ENCODE data around the gene FN1. TPM values are rescaled to one million over a fixed set of nuclear protein-coding genes. Genes with fewer than 3 reads are reported as not detected.
A peak's percentile ranks its signal among the peaks of the same experiment; 100 is the strongest.

Gene FN1
- total RNA-seq, 5 donors from 2014 or later (not counting 1 experiment from before 2014, with no cell fraction given): 5.7 to 7.1 (median 6.7) TPM; not detected in 2

DNA sequence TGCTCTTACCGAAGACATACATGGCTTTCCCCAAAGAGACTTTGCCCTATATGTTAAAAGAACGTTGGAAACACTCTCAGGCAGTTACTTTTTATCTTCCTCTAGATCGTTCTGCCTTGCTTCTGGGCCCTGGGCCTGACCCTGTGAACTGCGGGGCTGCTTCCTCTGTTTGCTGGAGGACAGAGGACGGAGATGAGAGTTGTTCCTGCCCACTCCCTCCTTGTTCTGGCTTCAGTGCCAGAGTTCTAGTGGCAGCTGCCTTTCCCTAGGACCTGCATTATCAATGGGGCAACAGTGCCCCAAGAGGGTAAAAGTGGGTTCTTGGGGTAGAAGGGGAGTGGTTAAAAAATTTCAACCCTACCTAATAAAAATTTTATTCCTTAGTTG is 6.5 kb upstream of the FN1 start:
- Mint-ChIP-seq H3K36me3 (no peaks in the 10 kb centered on the region), H3K27ac (no peak overlapping the region), H3K4me1 (no peaks in the 10 kb centered on the region), H3K27me3 (peaks cover 29 to 40% of the 10 kb centered on the region in 2 donors), H3K9me3 (no peaks in the 10 kb centered on the region), H3K4me3 (no peak overlapping the region)
- peaks cover 4 to 13% of the 10 kb centered on the region in 2 experiments for H3K27me3 ChIP-seq (replicated peaks in 1 of 2; ENCODE audit: control insufficient read depth in 2 of 2, extremely low read depth in 1 of 2, insufficient read depth in 2 of 2, low read length in 1 of 2)
- 25% methylated on average over 4 of the region's 5 CpGs for WGBS (ENCODE audit: insufficient coverage)
- no peaks in the 10 kb centered on the region for H3K4me1 ChIP-seq (ENCODE audit: control insufficient read depth in 1 of 2, extremely low read depth in 1 of 2, insufficient read depth in 2 of 2, low read length in 2 of 2)
- no peak overlapping the region for H3K27ac ChIP-seq (ENCODE audit: low read length)
- no peaks in the 10 kb centered on the region for H3K36me3 ChIP-seq (ENCODE audit: control insufficient read depth in 2 of 2, extremely low read depth in 1 of 2, insufficient read depth in 1 of 2, low read length in 1 of 2)
- DNase-seq (no peak), ATAC-seq (replicated peaks in 1 of 4) (no peak)
- H3K9me3 ChIP-seq: no peaks in the 10 kb centered on the region
- CTCF ChIA-PET: no interaction called here
- no peak overlapping the region for H3K4me3 ChIP-seq (ENCODE audit: control insufficient read depth in 1 of 2, extremely low read depth in 1 of 2, low read length in 1 of 2)
- POLR2A ChIA-PET: no interaction called here

- WGBS (ENCODE audit: insufficient coverage): 93% methylated on average over 2 of the region's 6 CpGs
- Histone ChIP-seq H3K4me1 (ENCODE audit: control insufficient read depth in 1 of 2, extremely low read depth in 1 of 2, insufficient read depth in 2 of 2, low read length in 2 of 2) (peaks cover 0 to 3% of the 10 kb centered on the region in 2 experiments), H3K4me3 (ENCODE audit: control insufficient read depth in 1 of 2, extremely low read depth in 1 of 2, low read length in 1 of 2) (no peak overlapping the region), H3K36me3 (ENCODE audit: control insufficient read depth in 2 of 2, extremely low read depth in 1 of 2, insufficient read depth in 1 of 2, low read length in 1 of 2) (no peaks in the 10 kb centered on the region), H3K27me3 (replicated peaks in 1 of 2; ENCODE audit: control insufficient read depth in 2 of 2, extremely low read depth in 1 of 2, insufficient read depth in 2 of 2, low read length in 1 of 2) (peaks cover 4 to 15% of the 10 kb centered on the region in 2 experiments), H3K9me3 (no peaks in the 10 kb centered on the region), H3K27ac (ENCODE audit: low read length) (no peak overlapping the region)
- ChIA-PET CTCF (interaction anchor here (0.9 to 1.0 kb wide), 2 partner anchors 17 to 478 kb away, joined by 3 read pairs; no protein-coding TSS in a partner anchor), POLR2A (no interaction called here)
- H3K4me1 Mint-ChIP-seq: peaks cover 4 to 5% (median 5%) of the 10 kb centered on the region in 3 donors
- H3K9me3 Mint-ChIP-seq: no peaks in the 10 kb centered on the region
- H3K27ac Mint-ChIP-seq: no peak overlapping the region
- DNase-seq (no peak), ATAC-seq (replicated peaks in 1 of 4) (no peak)
- peaks cover 31 to 45% of the 10 kb centered on the region in 2 donors for H3K27me3 Mint-ChIP-seq
- H3K36me3 Mint-ChIP-seq: no peaks in the 10 kb centered on the region
- no peak overlapping the region for H3K4me3 Mint-ChIP-seq
Observed at GRCh38 chr2:215441560-215442400, 5.9 kb upstream of the FN1 start.

DNA sequence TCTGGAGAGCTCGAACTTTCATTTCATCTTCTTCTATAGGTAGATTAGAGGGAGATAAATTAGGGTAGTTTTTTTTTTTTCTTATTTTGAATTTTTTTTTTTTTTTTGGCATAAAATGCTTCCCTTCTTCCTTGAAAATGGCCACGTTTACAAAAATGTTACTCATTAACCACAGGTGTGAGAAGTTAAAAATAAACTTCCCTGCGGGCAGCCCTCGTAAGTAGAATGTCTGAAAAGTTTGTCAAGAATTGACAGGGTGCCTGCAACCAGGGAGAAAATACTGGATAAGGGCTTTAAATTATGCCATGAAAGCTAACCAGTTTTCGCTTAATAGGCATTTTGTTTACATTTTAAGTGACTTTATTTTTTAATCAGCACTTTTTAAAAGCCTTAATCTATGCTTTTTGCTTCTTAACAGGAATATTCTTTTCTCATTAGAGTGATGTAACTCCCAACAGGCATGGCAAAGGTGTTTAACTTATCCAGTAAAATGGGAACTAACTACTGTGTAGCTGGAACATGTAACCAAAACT is 4.2 kb upstream of the FN1 start:
- 57% methylated on average over 1 of the region's 5 CpGs for WGBS (ENCODE audit: insufficient coverage)
- no peak overlapping the region for H3K27ac Mint-ChIP-seq
- ATAC-seq (replicated peaks in 1 of 4) (no peak), DNase-seq (no peak)
- Histone ChIP-seq H3K4me1 (ENCODE audit: control insufficient read depth in 1 of 2, extremely low read depth in 1 of 2, insufficient read depth in 2 of 2, low read length in 2 of 2) (peaks cover 4 to 18% of the 10 kb centered on the region in 2 experiments), H3K4me3 (ENCODE audit: control insufficient read depth in 1 of 2, extremely low read depth in 1 of 2, low read length in 1 of 2) (no peak overlapping the region), H3K36me3 (ENCODE audit: control insufficient read depth in 2 of 2, extremely low read depth in 1 of 2, insufficient read depth in 1 of 2, low read length in 1 of 2) (no peaks in the 10 kb centered on the region), H3K9me3 (no peaks in the 10 kb centered on the region), H3K27me3 (replicated peaks in 1 of 2; ENCODE audit: control insufficient read depth in 2 of 2, extremely low read depth in 1 of 2, insufficient read depth in 2 of 2, low read length in 1 of 2) (peaks cover 10 to 28% of the 10 kb centered on the region in 2 experiments), H3K27ac (ENCODE audit: low read length) (no peak overlapping the region)
- H3K4me3 Mint-ChIP-seq: no peak overlapping the region
- ChIA-PET CTCF (no interaction called here), POLR2A (interaction anchor here in 1 of 2 donors (0.7 kb wide), 1 partner anchor 373 kb away, joined by 9 read pairs; no protein-coding TSS in a partner anchor)
- H3K4me1 Mint-ChIP-seq: peaks cover 12 to 17% (median 17%) of the 10 kb centered on the region in 3 donors
- H3K9me3 Mint-ChIP-seq: no peaks in the 10 kb centered on the region
- H3K27me3 Mint-ChIP-seq: peaks cover 36 to 58% of the 10 kb centered on the region in 2 donors
- no peaks in the 10 kb centered on the region for H3K36me3 Mint-ChIP-seq

DNA sequence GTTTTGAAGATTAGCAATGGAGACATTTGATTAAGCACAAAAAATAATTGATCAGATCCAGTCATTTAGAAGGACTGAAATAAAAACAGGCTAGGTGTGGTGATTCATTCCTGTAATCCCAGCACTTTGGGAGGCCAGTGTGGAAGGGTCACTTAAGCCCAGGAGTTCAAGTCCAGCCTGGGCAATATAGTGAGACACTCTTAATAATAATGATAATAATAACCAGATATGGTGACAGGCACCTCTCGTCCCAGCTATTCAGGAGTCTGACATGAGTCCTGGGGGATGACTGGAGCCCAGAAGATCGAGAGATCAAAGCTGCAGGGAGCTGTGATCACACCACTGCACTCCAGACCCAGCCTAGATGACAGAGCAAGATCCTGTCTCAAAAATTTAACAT is 3.5 kb upstream of the FN1 start:
- no peaks in the 10 kb centered on the region for H3K36me3 Mint-ChIP-seq
- DNase-seq: no peak
- no peaks in the 10 kb centered on the region for H3K9me3 Mint-ChIP-seq
- CTCF ChIA-PET: no interaction called here
- POLR2A ChIA-PET: interaction anchor here in 1 of 2 donors (0.7 kb wide), 1 partner anchor 372 kb away, joined by 9 read pairs; no protein-coding TSS in a partner anchor
- Histone ChIP-seq H3K27me3 (replicated peaks in 1 of 2; ENCODE audit: control insufficient read depth in 2 of 2, extremely low read depth in 1 of 2, insufficient read depth in 2 of 2, low read length in 1 of 2) (peaks cover 13 to 28% of the 10 kb centered on the region in 2 experiments), H3K9me3 (no peaks in the 10 kb centered on the region), H3K4me3 (ENCODE audit: control insufficient read depth in 1 of 2, extremely low read depth in 1 of 2, low read length in 1 of 2) (no peak overlapping the region), H3K36me3 (ENCODE audit: control insufficient read depth in 2 of 2, extremely low read depth in 1 of 2, insufficient read depth in 1 of 2, low read length in 1 of 2) (no peaks in the 10 kb centered on the region), H3K27ac (ENCODE audit: low read length) (no peak overlapping the region), H3K4me1 (ENCODE audit: control insufficient read depth in 1 of 2, extremely low read depth in 1 of 2, insufficient read depth in 2 of 2, low read length in 2 of 2) (peaks cover 4 to 18% of the 10 kb centered on the region in 2 experiments)
- H3K4me3 Mint-ChIP-seq: no peak overlapping the region
- no peak overlapping the region for H3K27ac Mint-ChIP-seq
- no CpG with 5 or more reads among the region's 2 CpGs for WGBS (ENCODE audit: insufficient coverage)
- H3K27me3 Mint-ChIP-seq: peaks cover 41 to 64% of the 10 kb centered on the region in 2 donors
- H3K4me1 Mint-ChIP-seq: peaks cover 12 to 22% (median 18%) of the 10 kb centered on the region in 3 donors
- ATAC-seq (replicated peaks in 1 of 4): no peak

DNA sequence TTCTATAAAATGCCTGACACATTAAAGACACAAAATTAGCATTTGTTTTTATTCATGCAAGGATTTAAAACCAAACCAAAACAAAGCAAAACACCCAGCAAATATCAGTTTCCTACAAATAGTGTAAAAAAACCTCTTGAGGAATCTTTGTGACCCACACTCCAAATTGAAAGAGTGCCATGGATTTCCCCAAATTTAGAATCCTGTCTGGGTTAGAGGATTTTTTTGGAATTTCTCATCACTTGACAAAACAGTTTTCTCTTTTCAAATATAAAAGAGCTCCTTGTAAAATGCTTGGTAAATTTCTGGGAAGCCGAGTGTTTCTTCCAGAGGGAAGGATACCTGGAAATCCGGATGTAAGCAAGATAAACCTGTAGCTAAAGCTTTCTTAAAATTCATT is 1.7 kb upstream of the FN1 start:
- no peaks in the 10 kb centered on the region for H3K9me3 Mint-ChIP-seq
- peaks cover 12 to 22% (median 18%) of the 10 kb centered on the region in 3 donors for H3K4me1 Mint-ChIP-seq
- CTCF ChIA-PET: interaction anchor here (0.6 to 0.9 kb wide), 2 partner anchors 11 to 17 kb away, joined by 3 read pairs; no protein-coding TSS in a partner anchor
- DNase-seq (no peak), ATAC-seq (replicated peaks in 1 of 4) (no peak)
- POLR2A ChIA-PET: no interaction called here
- H3K4me3 ChIP-seq (ENCODE audit: control insufficient read depth in 1 of 2, extremely low read depth in 1 of 2, low read length in 1 of 2): no peak overlapping the region
- no peaks in the 10 kb centered on the region for H3K9me3 ChIP-seq
- H3K36me3 Mint-ChIP-seq: no peaks in the 10 kb centered on the region
- peaks cover 14 to 24% of the 10 kb centered on the region in 2 experiments for H3K27me3 ChIP-seq (replicated peaks in 1 of 2; ENCODE audit: control insufficient read depth in 2 of 2, extremely low read depth in 1 of 2, insufficient read depth in 2 of 2, low read length in 1 of 2)
- H3K4me3 Mint-ChIP-seq: no peak overlapping the region
- no peak overlapping the region for H3K27ac ChIP-seq (ENCODE audit: low read length)
- 80% methylated on average over 1 of the region's 2 CpGs for WGBS (ENCODE audit: insufficient coverage)
- no peaks in the 10 kb centered on the region for H3K36me3 ChIP-seq (ENCODE audit: control insufficient read depth in 2 of 2, extremely low read depth in 1 of 2, insufficient read depth in 1 of 2, low read length in 1 of 2)
- no peak overlapping the region for H3K27ac Mint-ChIP-seq
- H3K4me1 ChIP-seq (ENCODE audit: control insufficient read depth in 1 of 2, extremely low read depth in 1 of 2, insufficient read depth in 2 of 2, low read length in 2 of 2): peaks cover 4 to 18% of the 10 kb centered on the region in 2 experiments
- peaks cover 51 to 71% of the 10 kb centered on the region in 2 donors for H3K27me3 Mint-ChIP-seq

- 0% methylated on average over 5 of the region's 22 CpGs for WGBS (ENCODE audit: insufficient coverage)
- H3K4me1 ChIP-seq (ENCODE audit: control insufficient read depth in 1 of 2, extremely low read depth in 1 of 2, insufficient read depth in 2 of 2, low read length in 2 of 2): peaks cover 4 to 18% of the 10 kb centered on the region in 2 experiments
- H3K4me3 ChIP-seq (ENCODE audit: control insufficient read depth in 1 of 2, extremely low read depth in 1 of 2, low read length in 1 of 2): peak overlapping the region; percentile 38 to 71
- H3K36me3 ChIP-seq (ENCODE audit: control insufficient read depth in 2 of 2, extremely low read depth in 1 of 2, insufficient read depth in 1 of 2, low read length in 1 of 2): no peaks in the 10 kb centered on the region
- H3K4me1 Mint-ChIP-seq: peaks cover 12 to 22% (median 18%) of the 10 kb centered on the region in 3 donors
- H3K27me3 Mint-ChIP-seq: peaks cover 54 to 72% of the 10 kb centered on the region in 2 donors
- H3K27ac Mint-ChIP-seq: no peak overlapping the region
- peaks cover 13 to 20% of the 10 kb centered on the region in 2 experiments for H3K27me3 ChIP-seq (replicated peaks in 1 of 2; ENCODE audit: control insufficient read depth in 2 of 2, extremely low read depth in 1 of 2, insufficient read depth in 2 of 2, low read length in 1 of 2)
- H3K9me3 ChIP-seq: no peaks in the 10 kb centered on the region
- no peaks in the 10 kb centered on the region for H3K9me3 Mint-ChIP-seq
- no peaks in the 10 kb centered on the region for H3K36me3 Mint-ChIP-seq
- ATAC-seq (replicated peaks in 1 of 4) (peak in 1 of 4 experiments; percentile 26), DNase-seq (peak in 3 of 35 experiments; percentile 1 to 5 (median 3))
- ChIA-PET POLR2A (no interaction called here), CTCF (interaction anchor here (0.6 to 0.9 kb wide), 2 partner anchors 12 to 18 kb away, joined by 3 read pairs; no protein-coding TSS in a partner anchor)
- H3K4me3 Mint-ChIP-seq: peak overlapping the region; percentile 72 to 78 (median 74)
- H3K27ac ChIP-seq (ENCODE audit: low read length): no peak overlapping the region
Observed at GRCh38 chr2:215436705-215437565, 1.1 kb upstream of the FN1 start.

Measured in T-cell (primary cell).